GM10266 (cell line): Measurements from ENCODE around the gene CER1.

Experiments
- DNase-seq: peaks from one replicate; pipeline ENCODE4 v3.0.0; 2012; ENCODE audit errors: extremely low spot score
- TF ChIP-seq, protein P1 (sequence below): IDR thresholded peaks from 2 replicates; pipeline ENCODE4 v1.5.1; 2012; ENCODE audit warnings: mild to moderate bottlenecking, low read depth; ENCODE audit not compliant: control insufficient read depth, insufficient read depth; ENCODE audit errors: missing control alignments

CER1 gene

GRCh38 chr9:14760060-14760459, 37.5 kb upstream of the CER1 start:
- no peak for DNase-seq
- TF ChIP-seq, protein P1, sequence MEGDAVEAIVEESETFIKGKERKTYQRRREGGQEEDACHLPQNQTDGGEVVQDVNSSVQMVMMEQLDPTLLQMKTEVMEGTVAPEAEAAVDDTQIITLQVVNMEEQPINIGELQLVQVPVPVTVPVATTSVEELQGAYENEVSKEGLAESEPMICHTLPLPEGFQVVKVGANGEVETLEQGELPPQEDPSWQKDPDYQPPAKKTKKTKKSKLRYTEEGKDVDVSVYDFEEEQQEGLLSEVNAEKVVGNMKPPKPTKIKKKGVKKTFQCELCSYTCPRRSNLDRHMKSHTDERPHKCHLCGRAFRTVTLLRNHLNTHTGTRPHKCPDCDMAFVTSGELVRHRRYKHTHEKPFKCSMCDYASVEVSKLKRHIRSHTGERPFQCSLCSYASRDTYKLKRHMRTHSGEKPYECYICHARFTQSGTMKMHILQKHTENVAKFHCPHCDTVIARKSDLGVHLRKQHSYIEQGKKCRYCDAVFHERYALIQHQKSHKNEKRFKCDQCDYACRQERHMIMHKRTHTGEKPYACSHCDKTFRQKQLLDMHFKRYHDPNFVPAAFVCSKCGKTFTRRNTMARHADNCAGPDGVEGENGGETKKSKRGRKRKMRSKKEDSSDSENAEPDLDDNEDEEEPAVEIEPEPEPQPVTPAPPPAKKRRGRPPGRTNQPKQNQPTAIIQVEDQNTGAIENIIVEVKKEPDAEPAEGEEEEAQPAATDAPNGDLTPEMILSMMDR: no peak

DNA sequence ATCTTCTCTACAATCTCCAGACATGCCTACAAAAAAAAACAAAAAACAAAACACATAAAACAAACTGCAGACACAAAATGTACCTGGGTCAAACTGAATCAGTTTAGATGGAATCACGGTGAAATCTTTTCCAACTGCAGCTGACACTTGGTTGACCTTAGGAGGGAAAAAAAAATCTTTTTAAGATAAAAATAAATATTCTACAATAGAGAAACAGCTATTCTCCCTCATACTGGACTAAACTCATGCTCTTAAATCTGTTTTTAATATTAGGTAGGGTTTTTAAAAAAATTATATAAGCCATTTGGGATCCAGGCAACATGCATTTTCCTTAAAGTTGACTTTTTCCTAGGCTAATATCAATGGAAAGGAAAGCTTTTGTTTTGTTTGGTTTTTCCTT, 33.8 kb upstream of the CER1 start:
- TF ChIP-seq, protein P1: no peak
- DNase-seq: no peak

GRCh38 chr9:14752871-14753270, 30.3 kb upstream of the CER1 start:
- TF ChIP-seq, protein P1: no peak

GRCh38 chr9:14752271-14752670, 29.7 kb upstream of the CER1 start:
- TF ChIP-seq, protein P1: no peak
- no peak for DNase-seq

More at GRCh38 chr9:14752871-14753270, 30.3 kb upstream of the CER1 start:
- no peak for DNase-seq

GRCh38 chr9:14750821-14751220, 28.3 kb upstream of the CER1 start:
- TF ChIP-seq, protein P1: no peak
- no peak for DNase-seq

- no peak for DNase-seq
- TF ChIP-seq, protein P1: no peak
Observed at GRCh38 chr9:14749741-14750211, 27.2 kb upstream of the CER1 start.

DNA sequence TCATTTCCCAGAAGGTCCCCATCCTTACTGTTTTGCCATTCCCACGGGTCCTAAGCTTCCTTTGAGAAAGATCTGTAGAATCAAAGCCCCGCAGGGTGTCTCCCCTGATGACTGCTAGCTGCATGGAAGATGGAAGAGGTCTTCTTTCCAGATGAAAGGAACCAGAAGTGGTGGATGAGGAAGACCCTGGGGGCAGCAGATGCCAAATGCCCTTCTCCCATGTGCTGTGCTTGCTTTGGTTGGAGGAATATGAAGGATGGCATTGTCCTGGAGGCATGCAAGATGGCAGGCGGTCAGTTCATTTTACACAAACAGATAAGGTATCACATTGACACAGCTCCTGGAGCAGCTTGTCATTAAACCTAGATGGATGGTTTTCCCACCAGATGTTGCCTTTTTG, 25.8 kb upstream of the CER1 start:
- DNase-seq: no peak
- TF ChIP-seq, protein P1: no peak
